Natural killer cell treated with Interleukin-12 subunit alpha and Interleukin-12 subunit beta and Interleukin-15 and Interleukin-18, amount 100 ng/mL, for 72 hours (primary cell): ENCODE data around the gene CBY1. TPM values are rescaled to one million over a fixed set of nuclear protein-coding genes. Genes with fewer than 3 reads are reported as not detected.

Experiments
- ATAC-seq, 2 donors: fragments of 150-1000 bp; cut with Tn5 transposase in 1 of 2; sonication (Bioruptor Pico), chemical (Tn5 transposase) in 1 of 2; 2 replicates each; pipeline ENCODE4 v1.10.0; 2021
- DNase-seq: peaks from one replicate; pipeline ENCODE4 v3.0.0; 2022; ENCODE audit warnings: low spot score
- H3K27ac Mint-ChIP-seq, 2 donors: 1 replicate in 1 of 2; 2 replicates in 1 of 2; pipeline ENCODE4 v1.8.0; 2022; ENCODE audit warnings: mixed read lengths in 2 of 2, mild to moderate bottlenecking in 1 of 2, moderate library complexity in 1 of 2
- H3K27me3 Mint-ChIP-seq, 2 donors: 1 replicate in 1 of 2; 2 replicates in 1 of 2; pipeline ENCODE4 v1.8.0; 2022; ENCODE audit warnings: mixed read lengths in 2 of 2
- H3K36me3 Mint-ChIP-seq: one replicate; pipeline ENCODE4 v1.8.0; 2022; ENCODE audit warnings: mixed read lengths
- H3K4me1 Mint-ChIP-seq, 2 donors: 1 replicate in 1 of 2; 2 replicates in 1 of 2; pipeline ENCODE4 v1.8.0; 2022; ENCODE audit warnings: low read depth in 2 of 2, mixed read lengths in 2 of 2, mild to moderate bottlenecking in 1 of 2
- H3K4me3 Mint-ChIP-seq: one replicate; pipeline ENCODE4 v1.8.0; 2022; ENCODE audit warnings: mixed read lengths
- H3K9me3 Mint-ChIP-seq: 2 replicates; pipeline ENCODE4 v1.8.0; 2022; ENCODE audit warnings: mixed read lengths
- total RNA-seq, 2 donors: library from RNA; stranded (reverse); gene quantifications; one replicate each; pipeline ENCODE4 v1.2.3, GENCODE V29; 2022

The CBY1 gene
- total RNA-seq, 2 donors from 2014 or later: 8.7 to 12.4 TPM

DNA sequence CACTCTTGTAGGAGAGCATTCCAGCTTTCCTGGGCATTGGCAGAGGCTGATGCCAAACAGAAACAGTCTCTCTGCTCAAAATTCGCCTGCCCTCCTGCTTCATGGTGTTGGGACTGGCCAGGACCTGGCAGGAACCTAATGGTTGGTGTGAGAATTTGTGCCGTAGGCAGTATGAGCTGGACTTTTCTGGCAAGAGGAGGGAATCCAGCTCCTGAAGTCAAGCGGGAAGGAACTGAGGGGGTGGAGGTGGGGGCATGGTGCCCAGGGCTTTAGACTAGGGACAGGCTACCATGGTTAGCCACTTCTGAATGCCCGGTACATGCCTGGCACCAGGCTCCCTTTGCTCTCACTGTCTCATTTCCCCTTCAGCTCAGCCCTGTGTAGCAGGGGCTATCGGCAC, 18.4 kb downstream of the CBY1 start:
- no peak overlapping the region for H3K27ac Mint-ChIP-seq
- H3K9me3 Mint-ChIP-seq: no peaks in the 10 kb centered on the region
- peaks cover 6% of the 10 kb centered on the region for H3K36me3 Mint-ChIP-seq
- ATAC-seq (no peak), DNase-seq (no peak)
- no peaks in the 10 kb centered on the region for H3K27me3 Mint-ChIP-seq
- H3K4me1 Mint-ChIP-seq: no peaks in the 10 kb centered on the region
- no peak overlapping the region for H3K4me3 Mint-ChIP-seq

DNA sequence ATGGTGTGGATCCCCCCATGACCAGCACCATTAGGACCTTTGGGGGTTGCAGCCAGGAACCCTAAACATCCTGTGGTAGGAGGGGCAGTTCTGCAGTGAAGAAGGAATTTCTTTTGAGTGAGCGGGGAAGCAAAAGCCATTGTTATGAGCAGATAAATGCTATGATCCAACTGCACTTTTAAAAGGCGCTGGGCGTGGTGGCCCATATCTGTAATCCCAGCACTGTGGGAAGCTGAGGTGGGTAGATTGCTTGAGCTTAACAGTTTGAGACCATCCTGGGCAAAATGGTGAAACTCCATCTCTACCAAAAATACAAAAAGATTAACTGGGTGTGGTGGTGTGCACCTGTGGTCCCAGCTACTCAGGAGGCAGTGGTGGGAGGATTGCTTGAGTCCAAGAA, 19.4 kb downstream of the CBY1 start:
- no peaks in the 10 kb centered on the region for H3K9me3 Mint-ChIP-seq
- no peak overlapping the region for H3K27ac Mint-ChIP-seq
- DNase-seq (no peak), ATAC-seq (no peak)
- H3K4me3 Mint-ChIP-seq: no peak overlapping the region
- no peaks in the 10 kb centered on the region for H3K27me3 Mint-ChIP-seq
- H3K4me1 Mint-ChIP-seq: no peaks in the 10 kb centered on the region
- peaks cover 6% of the 10 kb centered on the region for H3K36me3 Mint-ChIP-seq

DNA sequence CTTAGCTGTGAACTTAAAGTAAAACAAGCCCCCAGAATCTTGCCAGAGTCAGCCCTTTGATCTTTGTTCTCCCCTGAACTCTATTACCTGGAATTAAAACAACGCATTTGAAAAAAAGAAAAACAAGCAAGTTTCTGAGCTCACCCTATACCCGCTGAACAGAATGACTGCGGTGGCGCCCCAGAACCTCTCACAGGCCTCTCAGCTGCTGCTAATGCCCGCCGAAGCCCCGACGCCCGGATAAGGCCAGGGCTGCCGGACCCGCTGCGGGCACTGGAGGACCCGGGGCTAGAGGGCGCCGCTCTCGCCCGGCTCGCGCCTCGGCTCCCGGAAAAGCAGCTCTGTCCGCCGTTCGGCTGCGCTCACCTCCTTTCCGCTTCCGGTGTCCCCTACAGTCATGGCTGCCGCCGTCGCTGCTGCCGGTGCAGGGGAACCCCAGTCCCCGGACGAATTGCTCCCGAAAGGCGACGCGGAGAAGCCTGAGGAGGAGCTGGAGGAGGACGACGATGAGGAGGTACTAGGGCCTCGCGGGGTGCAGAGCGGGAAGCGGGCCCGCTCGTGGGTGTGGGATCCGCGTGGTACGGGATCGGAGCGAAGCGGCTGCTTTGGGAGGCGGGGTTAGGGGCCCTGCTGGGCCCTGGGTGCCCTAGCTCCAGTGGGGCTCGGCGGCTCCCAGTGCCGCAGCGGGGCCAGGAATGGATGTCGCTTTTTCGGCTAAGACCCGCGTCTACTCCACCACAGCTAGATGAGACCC, 25.3 kb downstream of the CBY1 start, which contains the start of gene TOMM22:
Gene TOMM22 (plus strand): TSS at position 376 of the 754 bp plus-strand sequence. CDS start 22 bp downstream, at position 398.
- Mint-ChIP-seq H3K27me3 (no peaks in the 10 kb centered on the region), H3K4me3 (peak within 1 kb of the TSS; percentile 94), H3K9me3 (no peaks in the 10 kb centered on the region), H3K4me1 (peaks cover 21 to 22% of the 10 kb centered on the region in 2 donors), H3K36me3 (peaks cover 16% of the 10 kb centered on the region), H3K27ac (peak within 1 kb of the TSS; percentile 87 to 90)
- DNase-seq (peak; percentile 93), ATAC-seq (peak; percentile 100)

DNA sequence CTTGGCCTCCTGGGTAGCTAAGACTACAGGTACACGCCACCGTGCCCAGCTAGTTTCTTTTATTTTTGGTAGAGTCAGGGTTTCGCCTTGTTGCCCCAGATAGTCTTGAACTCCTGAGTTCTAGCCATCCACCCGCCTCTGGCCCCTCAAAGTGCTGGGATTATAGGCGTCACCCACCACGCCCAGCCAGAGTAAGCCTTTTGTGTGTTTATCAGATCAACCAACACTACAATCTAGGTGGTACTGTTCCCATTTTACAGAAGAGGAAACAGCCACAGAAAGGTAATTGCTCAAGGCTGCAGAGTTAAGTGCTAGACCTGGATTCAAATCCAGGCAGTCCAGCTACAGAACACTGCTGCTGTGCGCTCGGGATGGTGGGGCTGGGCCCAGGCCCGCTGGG, 28.5 kb downstream of the CBY1 start:
- Mint-ChIP-seq H3K27ac (peak overlapping the region in 1 of 2 donors; percentile 23), H3K27me3 (no peaks in the 10 kb centered on the region), H3K9me3 (no peaks in the 10 kb centered on the region), H3K4me1 (peaks cover 21 to 25% of the 10 kb centered on the region in 2 donors), H3K36me3 (peaks cover 16% of the 10 kb centered on the region), H3K4me3 (no peak overlapping the region)
- no peak for DNase-seq
- ATAC-seq: no peak

DNA sequence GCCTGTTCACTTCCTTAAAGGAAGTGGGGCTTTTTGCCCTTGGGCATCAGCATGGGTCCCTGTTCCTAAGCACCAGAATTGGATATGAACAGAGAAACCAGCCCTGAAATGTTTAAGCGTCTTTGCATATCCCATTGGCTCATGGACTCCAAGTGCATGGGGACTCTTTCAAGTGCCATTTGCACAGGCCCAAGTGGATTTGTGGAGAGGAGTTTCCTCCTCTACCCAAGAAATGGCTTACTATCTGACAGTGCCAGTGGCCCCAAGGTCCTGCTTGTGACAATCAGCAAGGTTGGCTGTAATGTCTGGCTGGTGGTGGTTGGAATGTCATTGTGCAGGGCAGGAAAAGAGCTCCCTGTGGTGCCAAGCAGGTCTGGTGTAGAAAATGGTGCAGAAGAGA, 29.3 kb downstream of the CBY1 start:
- Mint-ChIP-seq H3K4me1 (peaks cover 21 to 25% of the 10 kb centered on the region in 2 donors), H3K27me3 (no peaks in the 10 kb centered on the region), H3K9me3 (no peaks in the 10 kb centered on the region), H3K4me3 (no peak overlapping the region), H3K36me3 (peaks cover 16% of the 10 kb centered on the region), H3K27ac (no peak overlapping the region)
- no peak for DNase-seq
- no peak for ATAC-seq

DNA sequence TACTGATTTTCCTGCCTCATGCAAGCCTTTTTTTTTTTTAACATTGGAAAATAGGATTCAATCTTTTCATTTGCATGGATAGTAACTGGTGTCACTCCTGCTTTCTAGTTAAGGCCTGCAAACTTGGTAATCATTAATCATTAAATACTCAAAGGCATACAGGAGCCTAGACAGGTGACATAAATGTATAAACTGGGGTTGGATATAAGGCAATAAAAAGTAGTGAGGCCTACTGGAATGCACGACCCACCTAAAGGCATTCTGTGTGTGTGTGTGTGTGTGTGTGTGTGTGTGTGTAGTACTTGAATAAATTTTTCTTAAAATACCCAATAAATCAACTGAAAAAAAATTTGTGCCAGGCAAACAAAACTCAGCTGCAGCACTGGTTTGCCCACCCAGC, 33.2 kb downstream of the CBY1 start:
- Mint-ChIP-seq H3K27me3 (no peaks in the 10 kb centered on the region), H3K4me3 (no peak overlapping the region), H3K9me3 (no peaks in the 10 kb centered on the region), H3K4me1 (peaks cover 14 to 16% of the 10 kb centered on the region in 2 donors), H3K27ac (no peak overlapping the region), H3K36me3 (peaks cover 12% of the 10 kb centered on the region)
- DNase-seq (no peak), ATAC-seq (no peak)

DNA sequence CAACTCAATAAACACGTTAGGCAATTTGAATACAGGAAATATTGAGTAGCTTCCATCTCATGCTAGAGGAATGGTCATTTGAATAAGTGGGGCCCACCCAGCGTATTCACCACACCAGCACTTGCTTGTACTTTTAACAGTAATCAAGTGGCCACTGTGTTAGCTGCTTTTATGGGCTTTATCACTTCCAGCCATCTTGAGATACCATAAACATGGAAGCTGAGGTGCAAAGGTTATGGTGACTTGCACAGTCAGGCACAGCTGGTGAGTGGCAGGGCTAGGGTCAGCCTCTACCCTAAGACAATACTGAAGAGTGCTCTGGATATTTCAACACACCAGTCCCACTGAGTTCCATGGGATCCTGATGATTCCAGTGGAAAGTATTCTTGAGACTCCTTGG, 37.6 kb downstream of the CBY1 start:
- Mint-ChIP-seq H3K27ac (peak overlapping the region in 1 of 2 donors; percentile 1), H3K4me3 (no peak overlapping the region), H3K36me3 (peaks cover 19% of the 10 kb centered on the region), H3K4me1 (peaks cover 42 to 50% of the 10 kb centered on the region in 2 donors), H3K9me3 (no peaks in the 10 kb centered on the region), H3K27me3 (no peaks in the 10 kb centered on the region)
- DNase-seq (no peak), ATAC-seq (no peak)

DNA sequence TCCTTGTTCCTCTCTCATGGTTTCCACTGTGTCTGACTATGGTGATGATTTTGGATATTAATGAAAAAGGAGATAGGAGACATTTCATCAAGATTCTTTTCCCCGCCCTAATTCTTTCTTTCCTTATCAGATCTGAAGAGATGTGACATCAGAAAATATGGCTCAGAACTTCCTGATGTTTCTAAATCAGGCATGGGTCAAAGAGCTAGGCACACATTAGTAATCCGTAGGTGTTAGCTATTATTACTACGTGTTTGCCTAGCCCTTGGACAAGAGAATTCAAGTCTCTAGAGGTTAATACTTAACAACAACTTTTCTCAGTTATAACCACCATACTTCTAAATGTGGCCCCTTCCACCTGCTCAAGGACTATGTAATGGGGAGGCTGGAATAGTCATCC, 38.5 kb downstream of the CBY1 start:
- Mint-ChIP-seq H3K27me3 (no peaks in the 10 kb centered on the region), H3K4me3 (no peak overlapping the region), H3K36me3 (peaks cover 19% of the 10 kb centered on the region), H3K4me1 (peaks cover 50 to 57% of the 10 kb centered on the region in 2 donors), H3K27ac (peak overlapping the region in 1 of 2 donors; percentile 40), H3K9me3 (no peaks in the 10 kb centered on the region)
- DNase-seq: no peak
- ATAC-seq: no peak

DNA sequence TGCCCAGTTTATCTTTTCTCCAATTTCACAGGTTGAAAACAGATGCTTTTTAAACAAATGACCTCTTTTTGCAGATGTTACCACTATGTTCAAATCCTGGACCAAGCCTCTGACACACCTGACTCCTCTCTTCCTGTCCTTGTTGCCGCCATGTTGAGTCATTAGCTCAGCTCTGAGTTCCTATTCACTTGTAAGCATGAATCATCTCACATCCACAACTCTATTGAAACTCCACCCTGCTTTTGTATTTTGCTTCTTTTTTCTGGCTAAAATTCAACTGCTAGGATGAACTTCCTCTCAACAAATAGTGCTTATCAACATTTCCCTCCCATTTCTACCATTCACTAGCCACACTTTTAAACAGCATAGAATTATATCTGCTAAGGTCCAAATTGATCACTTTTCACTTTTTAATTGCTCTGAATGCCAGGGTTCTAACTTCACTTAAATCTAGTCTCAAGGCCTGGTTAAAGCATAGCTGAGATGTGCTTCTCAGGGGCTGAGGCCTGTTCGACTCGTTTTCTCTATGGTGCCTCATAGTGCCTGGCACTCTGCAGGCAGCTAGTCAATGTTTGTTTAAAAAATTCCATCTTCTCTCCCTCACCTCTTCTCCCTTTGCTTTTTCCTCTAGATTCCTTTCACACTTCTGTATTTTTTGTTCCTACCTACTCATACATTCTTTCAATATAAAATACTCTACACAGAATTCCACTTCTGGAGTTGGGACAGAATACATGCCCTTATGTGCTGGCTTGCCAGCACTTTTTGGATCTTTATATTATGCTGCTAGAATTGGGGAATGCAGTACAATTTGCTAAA, 40.4 kb downstream of the CBY1 start:
- H3K9me3 Mint-ChIP-seq: no peaks in the 10 kb centered on the region
- peaks cover 56 to 58% of the 10 kb centered on the region in 2 donors for H3K4me1 Mint-ChIP-seq
- DNase-seq (no peak), ATAC-seq (no peak)
- H3K27ac Mint-ChIP-seq: peak overlapping the region; percentile 72
- H3K36me3 Mint-ChIP-seq: peaks cover 13% of the 10 kb centered on the region
- no peaks in the 10 kb centered on the region for H3K27me3 Mint-ChIP-seq
- H3K4me3 Mint-ChIP-seq: peak overlapping the region; percentile 86

DNA sequence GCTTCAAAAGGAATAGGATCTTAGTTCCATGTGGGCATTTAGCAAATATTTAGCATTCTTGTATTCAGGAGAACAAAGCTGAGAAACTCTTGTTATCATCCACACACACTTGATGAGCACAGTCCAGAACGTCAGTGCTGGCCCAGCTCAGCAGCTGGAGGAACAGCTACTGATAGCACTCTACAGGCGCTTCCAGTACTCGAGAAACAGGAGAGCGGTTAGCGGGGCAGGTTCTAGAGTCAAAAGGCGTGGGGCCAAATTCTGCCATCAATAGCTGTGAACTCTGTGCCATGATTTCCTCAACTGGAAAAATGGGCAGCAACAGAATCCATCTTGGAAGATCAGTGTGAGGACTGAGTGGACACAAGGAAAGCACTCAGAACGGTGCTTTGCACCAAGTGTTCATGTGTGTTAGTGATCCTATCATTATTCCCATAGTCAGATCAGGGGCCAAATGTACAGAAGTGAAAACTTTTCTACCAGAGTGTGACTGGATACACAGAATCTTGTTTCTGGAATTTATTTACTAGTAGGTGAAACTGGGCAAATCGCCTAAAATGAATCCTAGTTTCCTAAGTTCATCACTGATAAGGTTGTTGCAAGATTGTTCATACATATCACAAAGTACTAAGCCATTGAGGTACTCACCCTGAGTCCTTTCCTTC, 41.1 kb downstream of the CBY1 start:
- Mint-ChIP-seq H3K4me1 (peaks cover 56 to 58% of the 10 kb centered on the region in 2 donors), H3K27me3 (no peaks in the 10 kb centered on the region), H3K4me3 (peak overlapping the region; percentile 86), H3K36me3 (peaks cover 13% of the 10 kb centered on the region), H3K9me3 (no peaks in the 10 kb centered on the region), H3K27ac (peak overlapping the region; percentile 72)
- ATAC-seq (no peak), DNase-seq (no peak)

DNA sequence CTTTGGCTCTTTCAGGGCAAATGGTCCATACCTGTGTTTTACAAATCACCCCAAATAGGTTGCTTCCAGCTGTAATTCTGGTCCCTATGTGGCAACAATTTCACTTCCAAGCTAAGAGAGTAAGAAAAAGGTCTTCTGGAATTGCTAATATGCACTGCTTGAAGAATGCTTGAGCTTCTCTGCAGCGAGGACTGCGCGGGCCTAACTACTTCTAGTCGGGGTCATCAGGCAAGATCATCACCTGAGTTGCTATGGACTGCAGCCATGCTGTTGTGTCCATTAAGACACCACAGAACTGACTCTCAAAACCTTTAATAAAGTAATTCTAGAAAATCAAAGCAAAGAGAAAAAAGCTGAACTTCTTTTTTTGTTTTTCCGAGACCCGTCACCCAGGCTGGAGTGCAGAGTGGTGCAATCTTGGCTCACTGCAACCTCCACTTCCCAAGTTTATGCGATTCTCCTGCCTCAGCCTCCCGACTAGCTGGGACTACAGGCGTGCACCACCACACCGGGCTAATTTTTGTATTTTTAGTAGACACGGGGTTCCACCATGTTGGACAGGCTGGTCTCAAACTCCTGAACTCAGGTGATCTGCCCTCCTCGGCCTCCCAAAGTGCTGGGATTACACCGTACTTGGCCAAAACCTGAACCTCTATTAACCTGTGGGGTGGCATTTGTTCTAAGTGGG, 42.1 kb downstream of the CBY1 start:
- Mint-ChIP-seq H3K9me3 (no peaks in the 10 kb centered on the region), H3K27me3 (no peaks in the 10 kb centered on the region), H3K27ac (peak overlapping the region in 1 of 2 donors; percentile 12), H3K4me1 (peaks cover 49 to 52% of the 10 kb centered on the region in 2 donors), H3K4me3 (peak overlapping the region; percentile 86), H3K36me3 (peaks cover 7% of the 10 kb centered on the region)
- ATAC-seq (no peak), DNase-seq (no peak)

DNA sequence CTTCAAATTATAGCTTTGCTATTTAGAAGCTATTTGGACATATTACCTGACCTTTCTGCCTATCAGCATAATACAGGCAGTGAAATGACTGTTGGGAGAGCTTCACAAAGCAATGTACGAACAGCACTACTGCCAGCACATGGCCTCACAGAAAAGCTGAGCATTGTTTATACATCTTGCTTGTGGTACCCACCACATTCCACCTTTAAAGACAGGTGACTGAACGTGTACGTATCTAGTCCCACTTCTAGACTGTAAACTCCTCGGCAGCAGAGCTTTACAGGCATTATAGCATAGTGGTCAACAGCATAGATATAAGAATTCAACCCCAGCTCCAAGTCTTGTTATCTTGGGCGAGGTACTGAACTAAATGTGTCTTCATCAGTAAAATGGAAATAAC, 42.7 kb downstream of the CBY1 start:
- peak overlapping the region; percentile 86 for H3K4me3 Mint-ChIP-seq
- DNase-seq (no peak), ATAC-seq (no peak)
- peaks cover 46 to 50% of the 10 kb centered on the region in 2 donors for H3K4me1 Mint-ChIP-seq
- peak overlapping the region; percentile 80 to 92 for H3K27ac Mint-ChIP-seq
- no peaks in the 10 kb centered on the region for H3K9me3 Mint-ChIP-seq
- H3K27me3 Mint-ChIP-seq: no peaks in the 10 kb centered on the region
- H3K36me3 Mint-ChIP-seq: peaks cover 7% of the 10 kb centered on the region

DNA sequence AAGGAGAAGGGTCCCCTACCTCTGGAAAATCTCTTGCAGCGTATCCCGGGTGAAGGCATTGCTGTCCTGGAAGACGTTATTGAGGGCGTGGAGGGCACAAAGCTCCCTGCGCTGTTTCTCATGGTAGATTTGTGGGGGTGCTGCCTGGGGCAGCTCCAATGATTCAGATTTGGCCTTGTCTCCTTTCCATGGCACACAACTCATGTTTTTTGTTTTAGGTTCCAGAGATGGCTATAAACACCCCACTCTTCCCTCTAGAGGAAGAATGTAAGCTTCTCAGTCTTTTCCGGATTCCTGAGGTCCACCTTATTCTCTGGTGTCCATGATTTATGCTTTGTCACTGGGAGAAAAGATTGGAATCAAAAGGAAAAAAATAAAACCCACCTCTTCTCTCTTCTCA, 43.3 kb downstream of the CBY1 start:
- Mint-ChIP-seq H3K9me3 (no peaks in the 10 kb centered on the region), H3K36me3 (peaks cover 7% of the 10 kb centered on the region), H3K4me3 (peak overlapping the region; percentile 86), H3K27ac (peak overlapping the region; percentile 80 to 92), H3K27me3 (no peaks in the 10 kb centered on the region), H3K4me1 (peaks cover 47 to 49% of the 10 kb centered on the region in 2 donors)
- no peak for ATAC-seq
- DNase-seq: no peak
